GM12874 (cell line): ENCODE data around the gene MTG2.

Source experiments
- TF ChIP-seq, protein P1 (sequence below): IDR thresholded peaks from 2 replicates; pipeline ENCODE4 v1.5.1; 2011; ENCODE audit warnings: low read depth, mild to moderate bottlenecking, control low read depth, low read length, moderate library complexity; ENCODE audit not compliant: insufficient read depth

Gene MTG2

DNA sequence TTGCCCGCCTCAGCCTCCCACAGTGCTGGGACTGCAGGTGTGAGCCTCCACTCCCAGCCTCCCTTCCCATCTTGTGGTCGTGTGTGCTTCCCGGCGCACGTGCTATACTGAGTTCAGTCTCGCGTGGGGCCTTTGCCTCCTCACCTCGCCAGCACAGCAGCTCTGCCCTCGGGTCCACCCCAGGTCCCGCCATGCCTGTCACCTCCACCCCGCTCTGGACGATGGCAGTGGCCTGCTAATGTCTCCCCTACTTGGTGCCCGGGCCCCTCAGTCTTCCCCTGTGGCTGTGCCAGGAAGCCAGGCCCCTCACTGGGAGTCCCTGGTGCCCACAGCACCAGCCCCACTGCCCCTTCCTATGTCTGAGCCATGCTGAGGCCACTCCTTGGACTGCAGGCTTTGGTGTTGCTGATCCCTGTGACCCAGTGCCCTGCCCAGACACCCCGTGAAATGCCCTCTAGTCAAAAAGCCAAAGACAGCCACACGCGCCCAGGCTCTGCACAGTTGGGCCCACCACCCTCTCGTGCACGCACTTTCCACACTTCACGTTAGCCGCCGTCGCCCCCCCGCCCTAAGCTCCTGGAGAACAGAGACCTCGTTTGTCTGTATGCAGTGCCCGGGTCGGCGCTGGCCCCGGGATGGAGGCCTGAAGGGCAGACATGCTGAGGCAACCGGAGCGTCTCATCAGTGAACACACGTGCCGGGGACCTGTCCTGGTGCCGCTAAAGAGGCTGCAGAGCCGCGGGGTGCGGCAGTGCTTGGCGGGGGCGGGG is 23.0 kb downstream of the MTG2 start:
- TF ChIP-seq, protein P1, sequence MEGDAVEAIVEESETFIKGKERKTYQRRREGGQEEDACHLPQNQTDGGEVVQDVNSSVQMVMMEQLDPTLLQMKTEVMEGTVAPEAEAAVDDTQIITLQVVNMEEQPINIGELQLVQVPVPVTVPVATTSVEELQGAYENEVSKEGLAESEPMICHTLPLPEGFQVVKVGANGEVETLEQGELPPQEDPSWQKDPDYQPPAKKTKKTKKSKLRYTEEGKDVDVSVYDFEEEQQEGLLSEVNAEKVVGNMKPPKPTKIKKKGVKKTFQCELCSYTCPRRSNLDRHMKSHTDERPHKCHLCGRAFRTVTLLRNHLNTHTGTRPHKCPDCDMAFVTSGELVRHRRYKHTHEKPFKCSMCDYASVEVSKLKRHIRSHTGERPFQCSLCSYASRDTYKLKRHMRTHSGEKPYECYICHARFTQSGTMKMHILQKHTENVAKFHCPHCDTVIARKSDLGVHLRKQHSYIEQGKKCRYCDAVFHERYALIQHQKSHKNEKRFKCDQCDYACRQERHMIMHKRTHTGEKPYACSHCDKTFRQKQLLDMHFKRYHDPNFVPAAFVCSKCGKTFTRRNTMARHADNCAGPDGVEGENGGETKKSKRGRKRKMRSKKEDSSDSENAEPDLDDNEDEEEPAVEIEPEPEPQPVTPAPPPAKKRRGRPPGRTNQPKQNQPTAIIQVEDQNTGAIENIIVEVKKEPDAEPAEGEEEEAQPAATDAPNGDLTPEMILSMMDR: no peak

DNA sequence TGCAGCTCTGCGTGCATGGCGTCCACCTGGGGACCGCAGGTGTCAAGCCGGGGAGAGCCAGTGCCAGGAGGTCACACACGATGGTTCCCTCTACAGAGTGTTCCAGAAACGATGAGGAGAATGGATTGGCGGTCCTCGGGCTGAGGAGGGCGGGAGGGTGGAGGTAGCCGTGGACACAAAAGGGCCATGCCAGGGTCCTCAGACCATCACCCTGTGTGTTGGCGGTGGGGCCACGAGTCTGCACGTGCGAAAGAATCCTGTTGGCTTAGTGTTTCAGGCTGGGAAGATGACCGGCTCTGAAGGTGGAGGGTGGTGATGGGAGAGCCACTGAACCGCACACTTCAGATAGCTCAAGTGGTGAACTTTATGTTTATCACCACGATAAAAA is 23.6 kb downstream of the MTG2 start:
- TF ChIP-seq, protein P1: no peak

DNA sequence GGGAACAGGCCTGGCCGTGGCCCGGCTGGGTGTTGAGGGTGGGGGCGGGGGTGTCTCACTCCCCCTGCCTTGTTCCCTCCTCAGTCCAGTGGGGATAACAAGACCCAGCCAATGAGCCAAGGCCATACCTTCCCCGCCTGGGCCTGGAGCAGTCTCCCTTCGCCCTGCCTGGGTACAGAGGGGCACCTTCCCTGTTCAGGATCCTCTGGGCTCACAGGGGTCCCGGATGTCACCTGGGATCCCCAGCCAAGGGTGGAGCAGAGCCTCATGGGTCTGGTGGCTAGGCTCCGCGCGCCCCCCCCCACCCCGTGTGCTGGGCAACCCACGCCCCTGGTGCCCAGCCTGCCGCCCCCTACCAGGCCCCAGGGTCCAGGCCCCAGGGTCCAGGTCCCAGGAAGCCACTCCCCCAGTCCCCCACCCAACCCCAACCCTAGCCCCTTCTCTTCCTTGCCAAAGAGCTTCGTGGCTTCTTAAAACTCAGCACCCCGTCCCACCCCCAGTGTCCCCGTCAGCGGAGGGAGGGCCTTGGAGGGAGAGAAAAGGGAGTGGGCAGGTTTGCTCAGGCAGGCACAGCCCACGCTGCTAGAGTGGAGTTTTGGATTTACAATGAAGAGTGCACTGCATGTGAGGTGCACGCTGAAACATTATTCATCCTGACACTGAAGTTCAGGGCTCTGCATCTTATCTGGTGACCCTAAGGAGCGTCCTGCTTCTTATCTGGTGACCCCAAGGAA is 25.4 kb downstream of the MTG2 start:
- TF ChIP-seq, protein P1: no peak

DNA sequence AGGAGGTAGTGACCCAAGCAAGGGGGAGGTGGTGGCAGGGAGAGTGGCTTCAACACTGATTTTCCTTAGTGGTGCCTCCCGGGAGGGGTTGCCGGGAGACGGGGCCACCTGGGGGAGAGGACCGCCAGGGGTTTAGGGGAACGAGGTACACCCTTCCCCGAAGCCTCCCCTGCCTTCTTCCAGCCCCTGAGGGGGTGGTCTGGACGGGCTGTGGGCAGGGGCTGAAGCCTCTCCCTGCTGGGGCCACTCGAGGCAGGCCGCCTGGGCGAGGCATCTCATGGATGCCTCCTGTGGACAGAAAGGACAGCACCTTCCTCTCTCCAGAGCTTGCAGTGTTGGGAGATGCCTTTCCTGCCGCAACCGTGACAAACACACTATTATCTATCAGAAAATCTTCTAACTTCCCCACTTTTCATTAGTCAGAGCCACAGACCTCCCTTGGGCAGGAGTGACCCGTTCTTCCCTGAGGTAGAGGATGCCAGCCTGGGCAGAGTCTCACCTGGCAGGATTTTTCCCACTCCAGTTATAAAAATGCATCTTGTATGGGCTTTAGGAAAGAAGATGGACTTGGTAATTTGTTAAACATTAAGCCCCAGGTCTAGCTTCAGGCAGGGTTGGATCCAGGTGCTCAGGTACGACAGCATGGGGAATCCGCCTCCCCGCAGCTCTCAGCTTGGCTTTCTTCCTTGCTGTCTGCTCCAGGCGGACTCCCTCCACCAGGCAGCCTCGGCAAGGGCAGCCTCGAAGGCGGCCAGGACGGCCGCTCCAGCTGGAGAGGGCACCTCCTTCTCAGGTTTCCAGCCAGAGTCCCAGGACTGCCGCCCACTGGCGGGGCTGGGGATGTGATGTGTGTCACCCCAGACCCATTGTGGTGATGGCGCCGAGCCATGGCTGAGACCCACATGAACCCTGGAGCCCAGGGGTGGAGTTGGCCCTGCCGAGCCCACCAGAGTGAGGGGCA is 26.2 kb downstream of the MTG2 start:
- TF ChIP-seq, protein P1: no peak

- TF ChIP-seq, protein P1: no peak
Observed at GRCh38 chr20:62209850-62210495, 27.1 kb downstream of the MTG2 start.

- TF ChIP-seq, protein P1: no peak
Observed at GRCh38 chr20:62210496-62210855, 27.6 kb downstream of the MTG2 start.
